T-helper 22 cell (primary cell): ENCODE data around the gene PXT1.
"Not testable (repeated sequence)": the region's sequence is repeated elsewhere in the genome, so short reads cannot be mapped to it uniquely, and the experiment has no call there.

Experiments
- DNase-seq: peaks from one replicate; pipeline ENCODE4 v3.0.0-alpha.2; 2020; ENCODE audit warnings: low read depth

The PXT1 gene

DNA sequence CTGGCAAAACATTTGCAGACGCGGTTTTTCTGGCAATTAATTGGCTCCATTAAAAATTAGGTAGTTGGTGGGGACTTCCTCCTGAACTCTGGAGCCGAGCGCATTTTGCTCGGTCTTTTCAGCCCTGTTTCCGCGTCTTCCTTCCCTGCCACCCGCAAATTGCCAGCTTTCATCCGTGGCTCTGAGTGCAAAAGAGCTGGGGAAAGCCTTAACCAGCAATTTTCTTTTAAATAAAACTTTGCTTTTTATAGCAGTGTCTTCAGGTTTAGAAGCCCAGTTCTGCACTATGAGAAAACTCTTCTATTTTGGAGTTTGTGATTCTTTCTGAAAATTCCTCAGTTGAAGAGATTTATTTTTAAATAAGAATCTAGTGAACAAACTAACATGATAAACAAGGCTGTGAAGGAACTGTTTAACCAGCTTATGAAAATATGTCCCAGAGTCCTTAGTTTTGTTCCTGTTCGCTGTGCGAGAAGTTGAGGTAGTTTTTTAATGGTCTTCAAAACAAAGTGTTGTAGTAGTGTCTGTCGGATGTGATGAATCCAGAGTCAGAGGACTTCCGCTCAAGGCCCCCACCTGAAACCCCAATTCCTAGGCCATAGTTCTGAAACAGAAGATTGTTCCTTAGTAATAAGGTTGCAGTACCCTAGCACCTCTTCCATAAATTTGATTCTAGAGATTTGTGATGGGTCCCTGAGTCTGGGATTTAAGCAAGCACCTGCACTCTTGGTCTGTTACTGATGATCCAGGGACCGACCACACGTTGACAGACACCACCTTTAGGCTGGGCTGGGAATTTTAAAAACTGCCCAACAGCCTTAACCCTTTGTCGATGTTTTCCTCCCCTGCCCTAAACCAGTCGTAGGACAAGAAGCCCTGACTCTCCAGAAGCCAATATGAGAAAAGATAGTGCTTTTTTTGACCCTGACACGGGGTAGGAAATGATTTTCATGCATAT, 1.1 kb upstream of the PXT1 start:
- no peak for DNase-seq

DNA sequence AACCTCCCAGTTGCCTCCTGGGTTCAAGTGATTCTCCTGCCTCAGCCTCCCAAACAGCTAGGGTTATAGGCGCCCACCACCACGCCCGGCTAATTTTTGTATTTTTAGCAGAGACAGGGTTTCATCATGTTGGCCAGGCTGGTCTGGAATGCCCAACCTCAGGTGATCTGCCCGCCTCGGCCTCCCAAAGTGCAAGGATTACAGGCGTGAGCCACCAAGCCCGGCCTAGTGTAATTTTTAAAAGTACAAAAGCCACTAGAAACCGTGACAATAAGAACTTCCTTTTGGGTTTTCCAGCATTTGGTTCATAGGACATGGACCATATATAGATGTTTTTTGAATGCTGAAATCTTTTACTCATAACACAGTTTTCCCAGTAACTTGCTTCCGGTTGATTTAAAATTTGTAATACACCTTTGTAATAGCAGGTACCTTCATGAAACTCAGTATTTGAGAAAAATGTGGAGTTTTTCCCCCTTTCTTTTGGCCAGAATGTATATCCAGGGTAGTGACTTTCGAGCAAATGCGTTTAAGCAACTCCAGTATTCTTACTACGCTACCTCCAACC, 467 bp downstream of the PXT1 start:
- no peak for DNase-seq

- DNase-seq, result peak; percentile 85
Measured at GRCh38 chr6:36441307-36441894, 1.3 kb downstream of the PXT1 start.

DNA sequence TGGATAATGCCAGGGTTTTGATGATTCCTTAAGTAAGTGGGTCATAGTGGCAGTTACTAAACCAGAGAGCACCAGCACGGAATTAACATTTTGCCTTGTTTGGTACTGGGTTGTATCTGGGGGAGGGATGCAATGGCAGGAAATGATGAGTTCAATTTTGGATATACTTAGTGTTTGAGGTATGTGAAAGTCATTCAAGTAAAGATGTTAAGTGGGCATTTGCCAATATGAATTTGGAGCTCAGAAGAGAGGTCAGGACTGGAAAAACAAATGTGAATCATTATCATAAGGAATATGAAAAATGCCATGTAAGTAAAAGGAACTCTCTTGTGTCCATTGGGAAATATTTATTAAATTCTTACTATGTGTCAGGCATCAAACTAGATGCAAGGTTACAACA, 6.2 kb downstream of the PXT1 start:
- no peak for DNase-seq

- no peak for DNase-seq
Measured at GRCh38 chr6:36432151-36432671, 10.4 kb downstream of the PXT1 start.

- no peak for DNase-seq
Measured at GRCh38 chr6:36431197-36431596, 11.5 kb downstream of the PXT1 start.

GRCh38 chr6:36430351-36430750, 12.3 kb downstream of the PXT1 start:
- DNase-seq, result no peak

GRCh38 chr6:36428911-36429310, 13.7 kb downstream of the PXT1 start:
- no peak for DNase-seq

DNA sequence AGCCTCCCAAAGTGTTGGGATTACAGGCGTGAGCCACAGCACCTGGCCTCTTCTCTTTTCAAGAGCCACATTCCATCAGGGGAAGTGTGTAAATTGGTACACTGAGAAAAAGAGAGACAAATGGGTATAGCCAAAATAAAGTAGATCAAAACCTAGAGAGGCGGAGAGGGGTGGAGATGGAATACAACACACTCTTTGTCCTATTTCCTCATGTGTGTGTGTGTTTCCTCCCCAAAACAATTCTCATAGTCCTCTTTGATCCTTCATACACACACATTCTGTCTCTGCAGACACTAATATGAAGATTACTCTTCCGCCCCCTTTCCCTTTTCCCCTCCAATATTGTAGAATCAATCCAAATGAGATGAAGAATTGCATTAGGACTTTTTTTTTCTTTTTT, 16.0 kb downstream of the PXT1 start:
- no peak for DNase-seq

DNA sequence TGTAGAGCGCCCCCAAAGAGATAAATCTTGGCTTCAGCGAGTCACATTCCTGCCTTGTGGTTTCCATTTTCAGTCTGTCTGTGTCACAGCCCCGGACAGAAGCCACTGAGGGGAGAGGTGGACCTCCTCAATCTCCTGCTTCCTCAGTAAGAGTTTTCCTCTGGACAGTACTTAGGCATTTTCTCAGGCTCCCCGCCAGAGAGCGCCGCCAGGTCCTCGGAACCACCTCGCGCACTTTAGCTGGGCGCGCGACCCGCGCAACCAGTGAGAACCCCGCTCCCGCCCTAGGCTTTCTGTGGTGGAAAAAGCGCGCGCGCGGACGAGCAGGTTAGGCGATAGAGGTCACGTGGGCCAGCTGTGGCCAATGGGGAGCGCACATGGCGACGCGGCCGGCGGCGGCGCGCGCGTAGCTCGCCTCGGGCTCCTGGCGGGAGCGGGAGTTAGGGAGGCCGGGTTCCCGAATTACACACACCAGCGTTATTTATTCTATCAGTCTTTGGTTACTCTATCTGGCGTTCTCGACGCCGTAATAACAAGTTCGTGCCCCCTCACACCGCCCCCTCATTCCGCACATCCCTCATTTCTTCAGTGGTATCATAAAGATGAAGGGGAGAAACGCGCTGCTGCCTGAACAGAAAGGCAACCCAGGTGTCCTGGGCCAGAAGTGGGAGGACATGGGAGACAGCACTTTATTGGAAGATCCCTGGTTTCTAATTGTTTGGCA, 19.4 kb downstream of the PXT1 start:
- DNase-seq, result peak; percentile 96

GRCh38 chr6:36422714-36423100, 19.9 kb downstream of the PXT1 start:
- no peak for DNase-seq

- no peak for DNase-seq
Measured at GRCh38 chr6:36419310-36419709, 23.3 kb downstream of the PXT1 start.

DNA sequence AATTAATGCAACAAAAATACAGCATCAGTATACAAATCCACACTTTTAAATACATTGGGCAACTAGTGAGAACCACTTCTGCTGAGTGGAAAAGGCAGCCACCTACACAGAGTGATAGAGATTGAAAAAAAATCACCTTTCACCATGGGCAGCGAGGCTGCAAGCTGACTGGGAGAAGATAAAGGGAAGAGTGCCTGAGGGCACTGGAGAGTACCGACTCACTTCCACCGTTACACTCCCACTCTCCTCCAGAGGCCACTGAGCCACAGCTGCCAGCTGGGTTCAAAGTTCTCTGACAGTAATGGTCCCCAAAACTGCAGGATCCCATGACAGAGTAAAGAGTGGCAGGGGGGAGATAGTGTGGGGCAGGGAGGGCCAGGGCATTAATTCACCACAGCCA, 24.1 kb downstream of the PXT1 start:
- no peak for DNase-seq

DNA sequence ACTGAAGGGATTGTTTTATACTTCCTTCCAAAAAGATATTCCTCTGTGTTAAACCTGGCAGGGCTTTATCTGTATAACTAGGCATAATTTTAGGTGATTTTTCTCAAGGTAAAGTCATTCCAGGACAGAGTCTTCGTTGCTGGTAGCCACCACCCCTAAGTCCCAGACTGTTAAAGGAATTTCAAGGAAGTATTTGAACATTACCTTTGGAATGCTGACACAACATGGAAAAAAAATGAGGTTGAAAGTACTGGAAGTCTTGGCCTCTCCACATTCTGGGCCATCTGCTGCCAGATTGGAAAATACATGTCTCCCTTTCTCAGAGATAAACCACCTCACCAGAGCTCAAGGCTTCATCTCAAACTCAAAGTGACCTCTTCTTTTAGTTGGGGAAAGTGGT, 28.2 kb downstream of the PXT1 start:
- DNase-seq, result no peak

- DNase-seq, result no peak
Measured at GRCh38 chr6:36413489-36414480, 28.9 kb downstream of the PXT1 start.

DNA sequence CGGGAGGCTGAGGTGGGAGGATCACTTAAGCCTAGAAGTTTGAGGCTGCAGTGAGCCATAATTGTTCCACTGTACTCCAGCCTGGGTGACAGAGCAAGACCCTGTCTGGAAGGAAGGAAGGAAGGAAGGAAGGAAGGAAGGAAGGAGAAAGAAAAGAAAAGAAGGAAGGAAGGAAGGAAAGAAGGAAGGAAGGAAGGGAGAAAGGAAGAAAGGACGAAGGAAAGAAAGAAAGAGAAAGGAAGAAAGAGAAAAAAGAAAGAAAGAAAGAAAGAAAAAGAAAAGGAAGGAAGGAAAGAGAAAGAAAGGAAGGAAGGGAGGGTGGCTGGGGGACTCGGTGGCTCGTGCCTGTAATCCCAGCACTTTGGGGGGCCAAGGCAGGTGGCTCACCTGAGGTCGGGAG, 32.9 kb downstream of the PXT1 start:
- DNase-seq, result not testable (repeated sequence)

GRCh38 chr6:36404164-36404563, 38.5 kb downstream of the PXT1 start:
- no peak for DNase-seq

- no peak for DNase-seq
Measured at GRCh38 chr6:36402481-36402880, 40.2 kb downstream of the PXT1 start.

- no peak for DNase-seq
Measured at GRCh38 chr6:36399970-36400369, 42.7 kb downstream of the PXT1 start.

DNA sequence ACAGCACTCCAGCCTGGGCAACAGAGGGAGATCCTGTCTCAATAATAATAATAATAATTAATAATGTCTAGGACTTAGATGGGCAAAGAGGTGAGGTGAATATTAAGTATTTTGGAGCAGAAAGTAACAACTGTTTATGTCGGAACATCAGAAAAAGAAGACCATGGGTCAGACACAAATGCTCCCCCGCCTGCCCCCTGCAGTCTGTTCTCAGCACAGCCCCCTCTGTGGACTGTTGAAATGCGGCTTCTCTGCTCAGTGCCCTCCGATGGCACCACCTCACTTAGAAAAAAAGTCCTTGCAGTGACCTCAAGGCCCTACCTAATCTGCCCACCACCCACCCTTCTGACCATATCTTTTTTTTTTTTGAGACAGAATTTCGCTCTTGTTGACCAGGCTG, 50.0 kb downstream of the PXT1 start:
- DNase-seq, result no peak

DNA sequence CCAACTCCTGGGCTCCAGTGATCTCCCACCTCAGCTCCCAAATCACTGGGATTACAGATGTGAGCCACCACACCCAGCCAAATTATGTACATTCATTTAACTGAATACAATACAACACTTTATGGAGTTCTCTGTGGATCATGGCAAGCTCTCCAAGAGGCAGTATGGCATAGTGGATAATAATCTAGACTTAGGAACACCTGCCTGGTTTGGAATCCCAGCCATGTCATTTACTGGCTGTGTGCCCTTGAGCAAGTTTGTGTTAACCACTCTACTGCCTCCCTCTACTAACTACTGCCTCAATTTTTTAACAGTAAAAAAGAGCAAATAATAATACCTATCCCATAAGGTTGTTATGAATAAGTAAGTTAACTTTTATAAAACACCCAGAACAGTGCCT, 53.3 kb downstream of the PXT1 start:
- DNase-seq, result no peak
